Omental fat pad (tissue), 4 donors: Measurements from ENCODE around the gene LTA. TPM values are rescaled to one million over a fixed set of nuclear protein-coding genes. Genes with fewer than 3 reads are reported as not detected.
A peak's percentile ranks its signal among the peaks of the same experiment; 100 is the strongest.

Experiments
- ATAC-seq: fragments of 150-250 bp; one replicate; pipeline ENCODE4 v1.9.1; 2016; ENCODE audit warnings: mild to moderate bottlenecking, moderate library complexity; ENCODE audit not compliant: low FRiP score
- DNase-seq: peaks from one replicate; pipeline ENCODE4 v3.0.0-alpha.2; 2019; ENCODE audit warnings: low spot score
- CTCF ChIP-seq, 3 donors: fragments of 450-650 bp; IDR thresholded peaks; one replicate each; pipeline ENCODE4 v1.5.1; 2016 to 2017; ENCODE audit warnings: antibody characterized with exemption in 3 of 3, mild to moderate bottlenecking in 3 of 3, moderate library complexity in 2 of 3
- total RNA-seq, 4 donors: library from RNA; depleted of rRNA; stranded (reverse); fragments of >200 nt; gene quantifications; one replicate each; pipeline ENCODE4 v1.1.0, GENCODE V29; 2016

Gene LTA
- total RNA-seq, 4 donors from 2014 or later = not detected

GRCh38 chr6:31578184-31579118 is 6.4 kb downstream of the LTA start:
- TF ChIP-seq CTCF (IDR thresholded peaks at IDR 0.05) = no peak
- ATAC-seq (no peak), DNase-seq (no peak)

GRCh38 chr6:31579119-31579505 is 7.0 kb downstream of the LTA start:
- no peak for ATAC-seq
- TF ChIP-seq CTCF (IDR thresholded peaks at IDR 0.05) = no peak
- DNase-seq = no peak

DNA sequence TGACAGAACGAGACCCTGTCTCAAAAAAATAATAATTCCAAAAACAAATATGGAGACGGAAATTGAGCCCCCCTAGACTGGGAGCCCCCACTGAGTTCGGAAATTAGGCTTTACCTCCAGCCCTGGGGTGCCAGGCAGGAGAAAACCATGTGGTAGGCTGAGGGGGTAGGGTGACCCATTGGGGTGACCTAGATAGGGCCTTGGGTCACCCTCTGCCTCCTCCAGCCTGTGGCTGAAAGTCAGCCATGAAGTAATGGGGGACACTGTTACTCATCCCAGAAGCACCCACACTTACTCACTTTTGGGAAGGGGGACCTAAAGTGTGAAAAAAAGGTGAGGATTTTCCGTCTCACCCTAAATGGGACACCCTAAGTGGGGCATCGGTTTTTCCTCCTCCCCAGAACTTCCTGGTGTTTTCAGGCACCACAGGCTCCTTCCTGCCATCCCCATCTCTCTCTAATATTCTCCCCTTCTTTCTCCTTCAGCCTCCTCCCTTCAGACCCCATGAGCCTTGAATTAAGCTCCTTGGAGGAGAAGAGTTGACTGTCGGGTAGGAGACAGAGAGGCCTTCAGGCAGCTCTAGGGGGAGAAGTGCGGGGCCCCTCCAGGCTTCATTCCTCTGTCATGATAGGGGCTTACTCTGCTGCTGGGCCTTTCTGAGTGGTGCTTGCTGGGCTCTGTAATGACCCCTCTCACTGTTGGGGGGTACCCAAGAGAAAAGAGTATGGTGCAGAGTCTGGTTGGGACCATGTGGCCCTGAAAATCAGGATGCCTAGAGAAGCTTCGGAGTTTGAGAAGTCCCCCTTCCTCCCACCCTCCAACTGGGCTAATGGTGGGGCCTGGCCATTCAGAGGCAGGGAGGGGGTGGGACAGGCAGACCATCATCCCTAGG is 7.7 kb downstream of the LTA start:
- DNase-seq (no peak), ATAC-seq (no peak)
- no peak for TF ChIP-seq CTCF (IDR thresholded peaks at IDR 0.05)

DNA sequence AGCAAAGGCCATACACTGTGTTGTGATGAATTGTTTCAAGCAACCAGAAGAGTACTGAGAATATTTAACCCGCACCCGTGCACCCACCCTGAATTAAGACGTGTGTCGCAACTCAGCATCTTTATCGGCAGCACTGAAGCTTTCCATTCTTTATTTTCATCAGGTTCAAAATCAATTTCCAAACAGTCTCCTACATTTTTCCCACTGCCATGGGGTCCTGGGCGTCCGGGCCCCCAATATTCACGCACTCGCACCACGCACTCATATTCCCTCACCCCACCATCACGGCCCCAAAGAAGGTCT is 8.3 kb downstream of the LTA start:
- DNase-seq (no peak), ATAC-seq (no peak)
- no peak for TF ChIP-seq CTCF (IDR thresholded peaks at IDR 0.05)

- DNase-seq (peak; percentile 75), ATAC-seq (peak; percentile 97)
- TF ChIP-seq CTCF (IDR thresholded peaks at IDR 0.05) = peak in 2 of 3 donors; percentile 74 to 78
Measured at GRCh38 chr6:31580807-31581433, 8.8 kb downstream of the LTA start.

DNA sequence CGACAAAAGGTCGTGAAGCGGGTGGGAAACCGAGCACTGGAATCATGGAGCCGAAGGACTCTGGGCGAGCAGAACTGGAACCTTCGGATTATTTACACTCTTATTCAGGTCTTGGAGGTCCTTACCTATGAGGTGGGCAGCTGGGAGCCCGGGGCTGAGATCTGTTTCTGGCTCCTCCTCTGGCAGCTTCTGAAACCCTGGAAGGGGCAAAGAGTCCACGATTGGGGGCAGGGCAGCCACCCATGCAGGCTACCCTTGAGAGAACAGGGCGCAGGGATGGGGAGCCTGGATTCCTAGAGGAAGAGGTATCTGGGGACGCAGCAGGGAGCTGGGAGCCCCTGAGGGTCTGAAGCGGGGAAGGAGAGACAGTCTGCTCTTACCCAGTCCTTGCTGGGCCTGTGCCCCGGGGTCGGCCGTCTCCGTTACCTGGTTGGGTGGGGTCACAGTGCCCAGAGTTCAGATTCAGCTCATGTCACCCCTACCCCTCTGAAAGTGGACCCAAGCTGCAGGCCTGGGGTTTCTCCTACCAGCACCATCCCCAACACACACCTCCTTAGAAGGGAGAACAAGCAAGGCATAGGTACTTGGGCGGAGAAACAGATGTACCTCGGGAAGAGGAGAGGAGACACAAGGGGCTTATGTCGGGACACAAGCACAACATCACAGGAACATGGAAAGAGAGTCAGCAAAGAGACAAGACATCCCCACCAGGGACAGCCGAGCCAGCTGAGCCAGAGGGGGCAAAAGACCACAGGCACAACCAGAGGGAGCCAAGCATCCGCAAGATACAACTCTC is 9.5 kb downstream of the LTA start:
- TF ChIP-seq CTCF (IDR thresholded peaks at IDR 0.05) = no peak
- no peak for ATAC-seq
- no peak for DNase-seq
